ENCODE measurements around the gene UBE3D. TPM values are rescaled to one million over a fixed set of nuclear protein-coding genes. Genes with fewer than 3 reads are reported as not detected.
"Not testable (repeated sequence)": the region's sequence is repeated elsewhere in the genome, so short reads cannot be mapped to it uniquely, and the experiment has no call there.

Gene UBE3D
- total RNA-seq, 1 donor from 2014 or later = 1.8 TPM

- DNase-seq (ENCODE audit: low read depth in 2 of 2) = no peak
These were observed 87.2 kb downstream of the UBE3D start for GRCh38 chr6:82978362-82978945.

- DNase-seq (ENCODE audit: low read depth in 2 of 2) = no peak
These were observed 89.5 kb downstream of the UBE3D start for GRCh38 chr6:82976179-82976578.

- DNase-seq (ENCODE audit: low read depth in 2 of 2) = no peak
These were observed 93.7 kb downstream of the UBE3D start for GRCh38 chr6:82971877-82972460.

GRCh38 chr6:82970839-82971238 is 94.8 kb downstream of the UBE3D start:
- no peak for DNase-seq (ENCODE audit: low read depth in 2 of 2)

- no peak for DNase-seq (ENCODE audit: low read depth in 2 of 2)
These were observed 96.9 kb downstream of the UBE3D start for GRCh38 chr6:82968708-82969107.

GRCh38 chr6:82963191-82963925 is 102.3 kb downstream of the UBE3D start:
- DNase-seq (ENCODE audit: low read depth in 2 of 2) = no peak

- DNase-seq (ENCODE audit: low read depth in 2 of 2) = no peak
These were observed 106.2 kb downstream of the UBE3D start for GRCh38 chr6:82959385-82959941.

GRCh38 chr6:82958551-82958950 is 107.1 kb downstream of the UBE3D start:
- no peak for DNase-seq (ENCODE audit: low read depth in 2 of 2)

- no peak for DNase-seq (ENCODE audit: low read depth in 2 of 2)
These were observed 107.8 kb downstream of the UBE3D start for GRCh38 chr6:82957868-82958245.

- peak in 1 of 2 donors; percentile 3 for DNase-seq (ENCODE audit: low read depth in 2 of 2)
These were observed 108.3 kb downstream of the UBE3D start for GRCh38 chr6:82957171-82957867.

- DNase-seq (ENCODE audit: low read depth in 2 of 2) = peak in 1 of 2 donors; percentile 11
These were observed 109.8 kb downstream of the UBE3D start for GRCh38 chr6:82955841-82956240.

GRCh38 chr6:82954937-82955577 is 110.6 kb downstream of the UBE3D start:
- peak in 1 of 2 donors; percentile 32 for DNase-seq (ENCODE audit: low read depth in 2 of 2)

- no peak for DNase-seq (ENCODE audit: low read depth in 2 of 2)
These were observed 111.3 kb downstream of the UBE3D start for GRCh38 chr6:82954356-82954755.

- no peak for DNase-seq (ENCODE audit: low read depth in 2 of 2)
These were observed 111.8 kb downstream of the UBE3D start for GRCh38 chr6:82953871-82954270.

GRCh38 chr6:82951935-82952334 is 113.7 kb downstream of the UBE3D start:
- no peak for DNase-seq (ENCODE audit: low read depth in 2 of 2)

GRCh38 chr6:82951389-82951788 is 114.3 kb downstream of the UBE3D start:
- no peak for DNase-seq (ENCODE audit: low read depth in 2 of 2)

GRCh38 chr6:82930915-82931314 is 134.7 kb downstream of the UBE3D start:
- not testable (repeated sequence) for DNase-seq (ENCODE audit: low read depth in 2 of 2)

GRCh38 chr6:82924799-82925535 is 140.7 kb downstream of the UBE3D start:
- DNase-seq (ENCODE audit: low read depth in 2 of 2) = no peak

GRCh38 chr6:82921258-82921657 is 144.4 kb downstream of the UBE3D start:
- DNase-seq (ENCODE audit: low read depth in 2 of 2) = no peak

- no peak for DNase-seq (ENCODE audit: low read depth in 2 of 2)
These were observed 148.1 kb downstream of the UBE3D start for GRCh38 chr6:82917346-82918064.
